GM12878 (cell line): ENCODE data around the gene KLK3. TPM values are rescaled to one million over a fixed set of nuclear protein-coding genes. Genes with fewer than 3 reads are reported as not detected.

Experiments used
- ATAC-seq: fragments of 200-7000 bp; cut with Tn5 transposase; 3 replicates; pipeline ENCODE4 v1.9.1; 2020; ENCODE audit warnings: mild to moderate bottlenecking, moderate library complexity
- BruUV-seq: library from RNA; stranded (reverse); fragments of 400-500 nt; replicated peaks from 2 replicates; lab custom pipeline; 2021; lab: Mats Ljungman, UMichigan
- CTCF ChIA-PET: fragments of 300-600 bp; sonication (Branson Sonifier 250); formaldehyde crosslinking; extraction: SDS; loops from one replicate; lab custom pipeline; 2021; ENCODE audit warnings: inconsistent platforms; lab: Yijun Ruan, JAX
- POLR2A ChIA-PET: fragments of 350-600 bp; formaldehyde crosslinking; extraction: SDS; loops from one replicate; lab custom pipeline; 2021; ENCODE audit warnings: inconsistent platforms; lab: Charles Lee
- RAD21 ChIA-PET: fragments of 300-600 bp; sonication (Branson Sonifier 250); formaldehyde crosslinking; loops from one replicate; lab custom pipeline; 2023; ENCODE audit warnings: antibody characterized with exemption; ENCODE audit not compliant: unreplicated experiment; lab: Charles Lee
- SMC1A ChIA-PET: fragments of 300-600 bp; sonication (Branson Sonifier 250); formaldehyde crosslinking; loops from one replicate; lab custom pipeline; 2023; ENCODE audit not compliant: unreplicated experiment, uncharacterized antibody; lab: Charles Lee
- DNase-seq: peaks from one replicate; pipeline ENCODE4 v3.0.0-alpha.2; 2011; ENCODE audit warnings: low read depth, low spot score
- FAIRE-seq: peaks from 3 replicates; lab custom pipeline; 2011; peaks lifted over from hg19 to GRCh38; lab: Jason Lieb, UNC
- H2AFZ ChIP-seq: 2 replicates; pipeline ENCODE4 v1.6.0; 2011; ENCODE audit warnings: low read depth, low read length, control low read depth; ENCODE audit not compliant: control insufficient read depth
- H3K27ac ChIP-seq: 2 replicates; pipeline ENCODE4 v1.5.1; 2011; ENCODE audit warnings: control low read depth; ENCODE audit not compliant: control insufficient read depth, insufficient read depth
- H3K27me3 ChIP-seq, 2 experiments: replicated peaks in 1 of 2; 2 replicates each; pipeline versions ENCODE4 v1.6.0 to v1.6.1; 2011; ENCODE audit warnings: low read length in 1 of 2; ENCODE audit not compliant: control insufficient read depth in 2 of 2, insufficient read depth in 2 of 2
- H3K36me3 ChIP-seq, 2 experiments: 2 replicates each; pipeline ENCODE4 v1.5.1; 2011; ENCODE audit warnings: low read length in 1 of 2; ENCODE audit not compliant: control insufficient read depth in 2 of 2, insufficient read depth in 2 of 2
- H3K4me1 ChIP-seq: 2 replicates; pipeline ENCODE4 v1.6.1; 2011; ENCODE audit warnings: mild to moderate bottlenecking, low read length, moderate library complexity, mixed read lengths; ENCODE audit not compliant: control insufficient read depth, insufficient read depth
- H3K4me2 ChIP-seq: 2 replicates; pipeline ENCODE4 v1.6.0; 2011; ENCODE audit warnings: control low read depth; ENCODE audit not compliant: control insufficient read depth, insufficient read depth
- H3K4me3 ChIP-seq: fragments of 200-600 bp; sonication (generic); 2 replicates; pipeline ENCODE4 v1.5.1; 2016
- H3K79me2 ChIP-seq: 2 replicates; pipeline ENCODE4 v1.6.0; 2011; ENCODE audit warnings: low read length; ENCODE audit not compliant: control insufficient read depth, insufficient read depth
- H3K9ac ChIP-seq: 2 replicates; pipeline ENCODE4 v1.8.0; 2011; ENCODE audit warnings: low read length, control low read depth, mixed read lengths; ENCODE audit not compliant: control insufficient read depth, insufficient read depth
- H3K9me3 ChIP-seq: replicated peaks from 3 replicates; pipeline ENCODE4 v1.5.1; 2011; ENCODE audit warnings: mild to moderate bottlenecking, low read length; ENCODE audit not compliant: control insufficient read depth, insufficient read depth
- H4K20me1 ChIP-seq: 2 replicates; pipeline ENCODE4 v1.6.0; 2011; ENCODE audit not compliant: control insufficient read depth, insufficient read depth
- DPF2 ChIP-seq: fragments of 450-650 bp; IDR thresholded peaks from 2 replicates; pipeline ENCODE4 v1.6.1; 2017; ENCODE audit warnings: mild to moderate bottlenecking
- HCFC1 ChIP-seq: fragments of 150-350 bp; IDR thresholded peaks from 2 replicates; pipeline ENCODE4 v1.6.1; 2014; ENCODE audit warnings: low read length
- NKRF ChIP-seq: fragments of 450-650 bp; conservative IDR thresholded peaks from 2 replicates; pipeline ENCODE4 v1.6.1; 2017; ENCODE audit warnings: mild to moderate bottlenecking, moderate library complexity
- NR2F1 ChIP-seq: fragments of 450-650 bp; conservative IDR thresholded peaks from 2 replicates; pipeline ENCODE4 v1.6.1; 2017; ENCODE audit warnings: mild to moderate bottlenecking
- PKNOX1 ChIP-seq: fragments of 450-650 bp; IDR thresholded peaks from 2 replicates; pipeline ENCODE4 v1.6.1; 2016; ENCODE audit warnings: mild to moderate bottlenecking
- PRDM15 ChIP-seq: fragments of 450-650 bp; formaldehyde crosslinking; IDR thresholded peaks from 2 replicates; pipeline ENCODE4 v1.4.0; 2020; ENCODE audit warnings: mild to moderate bottlenecking, moderate library complexity
- RUNX3 ChIP-seq: IDR thresholded peaks from 2 replicates; pipeline ENCODE4 v1.6.1; 2012; ENCODE audit warnings: low read length, inconsistent platforms
- ZNF687 ChIP-seq: fragments of 450-650 bp; IDR thresholded peaks from 2 replicates; pipeline ENCODE4 v1.6.1; 2017; ENCODE audit warnings: mild to moderate bottlenecking, moderate library complexity
- WGBS: methylation state at CpG from one replicate; pipeline ENCODE4 v1.1.6; 2016; ENCODE audit warnings: low lambda C conversion rate; ENCODE audit not compliant: insufficient replicate concordance, insufficient coverage; ENCODE audit errors: missing lambda C conversion rate; 5-methylcytosine and 5-hydroxymethylcytosine counted together
- in situ Hi-C: fragments of 300-500 bp; cut with MboI; formaldehyde crosslinking; loops from 9 replicates; pipeline ENCODE4 v1.14.3; 2018; ENCODE audit warnings: mixed read lengths
- intact Hi-C: fragments of 100-400 bp; cut with micrococcal nuclease; formaldehyde crosslinking; loops from one replicate; pipeline ENCODE4 v1.14.2; 2022; ENCODE audit not compliant: unreplicated experiment
- polyA plus RNA-seq, 11 experiments: library from polyadenylated mRNA; depleted of rRNA in 4 of 11; unstranded in 6 of 11; stranded (reverse) in 5 of 11; fragments of >200 nt; fragmentation: Nextera tagmentation in 4 of 11; fragmentation: Illumina TruSeq in 1 of 11; extraction: Ambion mirVana in 4 of 11; extraction: Trizol in 1 of 11; gene quantifications; 1 replicate in 1 of 11; 2 replicates in 10 of 11; pipeline versions ENCODE4 v1.2.1 to v1.2.3, GENCODE V29; 2011 to 2016; ENCODE audit warnings: inconsistent platforms in 2 of 11, missing spikeins in 2 of 11, low read depth in 1 of 11
- total RNA-seq, 4 experiments: library from RNA; depleted of rRNA in 3 of 4; stranded (reverse); fragments of >200 nt in 3 of 4; fragmentation: Illumina TruSeq in 1 of 4; extraction: Trizol in 1 of 4; gene quantifications; 2 replicates each; pipeline versions ENCODE4 v1.2.1 to v1.2.3, GENCODE V29; 2013 to 2021
- TF ChIP-seq, protein P1 (sequence below): IDR thresholded peaks from 2 replicates; pipeline ENCODE4 v1.6.1; 2012; ENCODE audit warnings: low read depth, low read length, improper control_type of control experiment

The KLK3 gene
- total and polyA plus RNA-seq, 10 of the 15 experiments (the other 5 are each of a cell fraction or from before 2014, with no cell fraction given), result 0.31 TPM; not detected in 9

DNA sequence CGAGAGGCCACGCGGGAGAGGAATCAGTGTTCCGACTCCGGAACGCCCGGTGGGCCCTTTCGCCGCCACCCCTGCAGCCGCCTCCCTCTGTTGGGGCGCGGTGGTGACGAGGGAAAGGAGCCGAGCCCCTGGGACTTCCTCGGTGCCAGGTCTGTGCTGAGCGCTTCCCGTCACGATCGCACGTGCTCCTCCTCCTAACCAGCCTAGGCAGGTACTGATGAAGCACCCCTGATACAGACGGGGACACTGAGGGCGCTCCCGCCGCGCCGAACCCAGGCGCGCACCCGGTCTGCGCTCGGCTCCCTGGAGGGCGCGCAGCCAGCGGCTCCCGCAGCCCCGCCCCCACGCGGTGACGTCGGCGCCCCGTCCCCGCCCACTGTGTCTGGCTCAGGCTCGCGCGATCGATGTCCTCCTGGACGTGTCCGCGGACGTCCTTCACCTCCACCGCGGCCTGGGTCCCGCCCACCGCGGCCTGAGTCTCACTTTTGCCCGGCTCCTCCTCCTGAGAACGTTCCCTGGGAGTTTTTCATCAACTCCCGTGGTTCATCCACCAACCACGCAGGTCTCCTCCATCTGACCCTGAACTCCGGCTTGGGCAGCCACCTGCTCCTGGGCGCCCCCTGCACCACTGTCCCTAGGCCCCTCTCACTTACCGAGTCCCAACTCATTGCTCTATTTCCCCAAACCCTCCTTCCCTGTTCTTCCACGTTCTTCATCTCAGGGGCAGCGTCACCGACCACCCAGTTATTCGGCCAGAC, 18.8 kb upstream of the KLK3 start:
- Histone ChIP-seq H3K27me3 (no peaks in the 10 kb centered on the region), H3K9me3 (no peaks in the 10 kb centered on the region), H3K4me2 (peak overlapping the region; percentile 97), H3K79me2 (no peaks in the 10 kb centered on the region), H3K27ac (no peak overlapping the region), H3K9ac (peak overlapping the region; percentile 63), H2AFZ (peak overlapping the region; percentile 96), H3K4me3 (peak overlapping the region; percentile 71), H4K20me1 (no peaks in the 10 kb centered on the region), H3K36me3 (no peaks in the 10 kb centered on the region), H3K4me1 (peaks cover 5% of the 10 kb centered on the region; the same call in 1 of the 2 replicates)
- ChIA-PET POLR2A (interaction anchor here (0.9 to 1.2 kb wide), 3 partner anchors 9 to 62 kb away, joined by 3 to 4 read pairs (median 4); no protein-coding TSS in a partner anchor), RAD21 (interaction anchor here (4.6 kb wide), 1 partner anchor 85 kb away, joined by 41 read pairs; no protein-coding TSS in a partner anchor), SMC1A (interaction anchor here (1.0 to 4.6 kb wide), 3 partner anchors 16 to 85 kb away, joined by 3 to 37 read pairs (median 4); no protein-coding TSS in a partner anchor), CTCF (interaction anchor here (1.1 to 2.6 kb wide), 3 partner anchors 16 to 86 kb away, joined by 6 to 8 read pairs (median 6); no protein-coding TSS in a partner anchor)
- FAIRE-seq, result peak; percentile 44
- WGBS, result 3% methylated on average over 51 of the region's 67 CpGs
- in situ Hi-C loops (no loop called here), intact Hi-C loops (loop anchor here (2.0 to 5.0 kb wide), 2 partner anchors 17 to 61 kb away; no protein-coding TSS in a partner anchor)
- ATAC-seq, result peak; percentile 96
- BruUV-seq, result no TSS peak
- DNase-seq, result peak; percentile 26
- peak; percentile 59; the same call in 1 of the 2 replicates for TF ChIP-seq DPF2
- no peak for TF ChIP-seq RUNX3
- TF ChIP-seq NR2F1, result 0 out of 2 replicates have a peak, but pooled peaks have one; percentile 28
- 0 out of 2 replicates have a peak, but pooled peaks have one; percentile 18 for TF ChIP-seq PKNOX1
- 0 out of 2 replicates have a peak, but pooled peaks have one; percentile 15 for TF ChIP-seq NKRF
- no peak for TF ChIP-seq PRDM15
- TF ChIP-seq ZNF687, result peak; percentile 81
- TF ChIP-seq, protein P1, sequence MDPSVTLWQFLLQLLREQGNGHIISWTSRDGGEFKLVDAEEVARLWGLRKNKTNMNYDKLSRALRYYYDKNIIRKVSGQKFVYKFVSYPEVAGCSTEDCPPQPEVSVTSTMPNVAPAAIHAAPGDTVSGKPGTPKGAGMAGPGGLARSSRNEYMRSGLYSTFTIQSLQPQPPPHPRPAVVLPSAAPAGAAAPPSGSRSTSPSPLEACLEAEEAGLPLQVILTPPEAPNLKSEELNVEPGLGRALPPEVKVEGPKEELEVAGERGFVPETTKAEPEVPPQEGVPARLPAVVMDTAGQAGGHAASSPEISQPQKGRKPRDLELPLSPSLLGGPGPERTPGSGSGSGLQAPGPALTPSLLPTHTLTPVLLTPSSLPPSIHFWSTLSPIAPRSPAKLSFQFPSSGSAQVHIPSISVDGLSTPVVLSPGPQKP, result no peak
- TF ChIP-seq HCFC1, result no peak
